Activated CD8-positive, alpha-beta memory T cell treated with anti-CD3 and anti-CD28 coated beads, Interleukin-2, amount 50 U/mL, for 1 hour (primary cell): ENCODE data around the gene BGN.

Experiments
- DNase-seq: peaks from one replicate; pipeline ENCODE4 v3.0.0-alpha.2; 2020; ENCODE audit errors: extremely low read depth

Gene BGN

GRCh38 chrX:153494541-153495361 lies at the start of gene BGN:
BGN (plus strand) TSS chrX:153494980; CDS start chrX:153504632, 9,652 bp downstream.
- no peak for DNase-seq

DNA sequence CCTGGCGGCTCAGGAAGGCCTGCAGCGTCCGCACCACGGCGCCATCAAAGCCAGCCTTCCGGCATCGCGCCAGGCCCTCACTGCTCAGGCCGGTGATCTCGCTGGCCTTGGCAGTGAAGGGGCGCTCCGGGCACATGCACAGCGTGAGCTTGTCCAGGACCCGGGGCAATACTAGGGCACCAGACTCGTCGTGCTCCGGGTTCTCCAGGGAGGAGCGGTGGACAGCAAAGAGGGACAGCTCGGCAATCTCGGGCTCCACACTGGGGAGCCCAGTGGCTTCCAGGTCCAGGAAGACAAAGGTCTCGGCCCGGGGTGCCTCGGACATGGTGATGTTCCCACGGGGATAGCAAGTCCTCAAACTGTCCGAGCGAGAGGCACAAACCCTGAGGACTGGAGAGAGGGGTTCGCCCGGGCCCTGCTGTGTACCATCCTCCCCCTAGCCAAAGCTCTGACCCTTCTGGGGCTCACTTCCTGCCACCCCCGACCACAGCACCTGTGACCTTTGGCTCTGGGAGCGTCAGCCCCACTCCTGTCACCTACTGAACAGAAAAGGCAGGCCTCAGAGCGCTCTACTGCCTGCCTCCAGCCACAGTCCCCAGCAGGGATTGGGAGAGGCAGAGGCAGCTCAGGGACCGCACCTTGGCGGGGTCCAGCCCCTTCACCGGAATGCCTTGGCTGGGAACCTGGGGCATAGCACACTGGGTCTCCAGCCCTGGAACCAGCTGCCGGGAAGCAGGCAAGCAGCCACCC lies 49.5 kb upstream of the BGN start:
- no peak for DNase-seq

DNA sequence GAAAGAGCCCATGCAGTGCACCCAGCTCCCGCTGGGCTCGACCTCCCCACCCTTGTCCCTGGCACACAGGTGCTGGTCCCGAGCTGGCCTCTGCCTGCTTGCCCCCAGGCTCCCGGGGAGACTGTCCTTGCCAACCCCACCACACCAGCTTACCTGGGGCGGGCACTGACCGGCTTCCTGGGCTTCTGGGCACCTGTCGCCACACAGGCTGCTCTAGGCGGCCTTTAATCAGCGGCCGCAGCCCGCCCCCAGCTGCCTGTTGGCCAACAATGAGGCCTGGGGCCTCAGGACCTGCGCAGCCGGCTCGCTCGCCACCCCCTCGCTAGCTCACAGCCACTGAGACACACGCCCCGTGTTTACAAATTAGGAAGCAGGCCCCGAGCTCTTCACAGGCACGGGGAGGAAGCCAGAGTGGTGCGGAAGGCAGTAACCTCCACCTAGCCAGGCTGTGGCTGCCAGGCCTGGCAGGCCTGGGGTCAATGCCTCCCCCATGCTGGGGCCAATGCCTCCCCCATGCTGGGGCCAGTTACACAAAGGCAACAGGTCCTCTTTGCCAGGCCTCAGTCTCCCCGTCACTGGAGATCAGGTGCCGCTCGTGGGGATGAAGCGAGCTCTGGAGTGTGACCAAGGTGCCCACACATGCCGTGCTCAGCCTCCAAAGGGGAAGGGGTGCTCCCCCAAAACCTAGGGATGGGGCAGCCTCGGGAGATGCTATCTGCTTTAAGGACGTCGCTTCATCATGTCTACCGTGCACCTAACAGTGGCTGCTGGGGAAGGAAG lies 48.7 kb upstream of the BGN start, which contains the start of gene TREX2:
Gene TREX2 (minus strand): TSS at position 201 of the 780 bp plus-strand sequence. CDS start 626 bp downstream, outside the sequence.
- DNase-seq, result no peak

DNA sequence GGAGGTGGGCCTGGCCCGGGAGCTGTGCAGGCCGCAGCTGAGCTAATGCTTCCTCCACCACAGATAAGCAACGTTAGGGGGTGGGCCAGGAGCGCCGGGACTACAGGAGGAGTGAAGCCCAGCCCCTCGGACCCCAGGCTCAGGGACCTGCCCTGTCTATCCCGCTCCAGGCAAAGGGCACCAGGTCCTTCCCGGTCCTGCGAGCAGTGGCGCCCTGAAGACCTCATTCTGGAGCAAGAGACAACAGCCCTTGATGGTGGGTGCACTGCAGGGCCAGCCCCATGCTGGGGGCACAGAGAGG lies 48.2 kb upstream of the BGN start:
- no peak for DNase-seq

DNA sequence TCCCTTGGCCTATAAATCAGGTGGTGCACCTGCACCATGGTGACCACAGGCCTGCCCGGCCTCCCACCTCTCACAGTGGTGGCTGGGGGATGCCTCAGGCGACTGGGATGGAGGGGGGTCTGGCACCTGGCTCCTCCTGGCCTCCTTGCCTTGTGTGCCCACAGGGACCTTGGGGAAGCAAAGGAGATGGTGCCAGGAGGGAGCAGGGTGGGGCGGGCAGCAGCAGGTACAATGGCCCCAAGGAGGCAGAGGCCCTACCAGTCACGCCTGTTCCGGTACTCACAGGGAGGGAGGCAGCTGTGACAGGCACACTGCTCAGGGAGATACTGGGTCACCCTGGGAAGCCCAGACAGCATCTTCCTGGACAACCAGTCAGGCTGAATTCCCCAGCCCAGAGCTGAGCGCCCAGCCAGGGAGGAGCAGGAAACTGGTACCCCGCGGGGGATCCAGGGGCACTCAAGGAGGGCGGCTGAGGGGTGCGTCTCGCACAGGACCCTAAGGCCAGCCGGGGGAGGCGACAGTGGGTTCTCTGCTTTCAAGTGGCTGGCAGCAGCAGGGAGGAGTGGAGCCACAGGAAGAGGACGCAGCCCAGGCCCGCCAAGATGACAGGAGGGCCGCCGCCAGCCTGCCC lies 47.7 kb upstream of the BGN start:
- DNase-seq, result no peak

- no peak for DNase-seq
Measured at GRCh38 chrX:153447581-153447960, 47.2 kb upstream of the BGN start.

GRCh38 chrX:153448556-153449367 lies 46.0 kb upstream of the BGN start:
- no peak for DNase-seq

- DNase-seq, result no peak
Measured at GRCh38 chrX:153449368-153450113, 45.2 kb upstream of the BGN start.

DNA sequence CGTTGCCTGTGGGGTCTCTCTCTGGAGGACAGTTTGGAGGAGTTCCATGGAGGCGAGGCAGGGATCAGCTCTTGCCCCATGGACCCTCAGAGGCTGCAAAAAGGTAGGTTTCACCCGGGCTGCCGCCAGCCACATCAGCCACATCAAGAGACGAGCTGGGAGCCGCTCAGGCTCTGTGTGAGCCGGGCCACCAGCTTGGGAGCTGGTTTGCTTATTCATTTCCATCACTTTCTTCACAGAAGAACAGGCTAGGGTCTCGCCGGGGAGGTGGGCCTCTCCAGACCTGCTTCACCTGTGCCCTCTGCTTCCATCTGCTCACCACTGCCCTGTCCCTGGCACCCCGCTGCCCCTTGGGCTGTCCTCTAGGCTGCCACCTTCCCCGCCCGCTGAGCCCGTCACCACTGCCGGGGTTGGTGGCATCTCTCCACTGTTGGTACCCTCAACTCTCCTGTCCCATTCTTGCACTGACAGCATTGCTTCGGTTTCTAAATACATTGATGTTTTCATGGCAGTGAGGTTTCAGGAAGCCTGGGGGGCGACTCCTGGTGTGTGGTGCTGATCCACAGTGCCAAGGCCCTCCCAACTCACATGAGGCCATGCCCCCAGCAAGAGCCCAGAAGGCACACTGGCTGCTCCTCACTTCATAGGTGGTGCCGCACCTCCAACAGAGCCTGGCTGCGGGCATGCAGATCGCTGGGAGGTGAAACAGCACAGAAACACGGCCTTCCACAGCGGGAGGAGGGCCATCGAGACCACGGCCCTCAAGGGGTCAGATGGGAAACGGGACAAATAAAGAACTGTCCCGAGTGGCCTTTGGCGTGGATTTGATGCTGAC lies 44.4 kb upstream of the BGN start:
- DNase-seq, result no peak

- no peak for DNase-seq
Measured at GRCh38 chrX:153450949-153451277, 43.9 kb upstream of the BGN start.

DNA sequence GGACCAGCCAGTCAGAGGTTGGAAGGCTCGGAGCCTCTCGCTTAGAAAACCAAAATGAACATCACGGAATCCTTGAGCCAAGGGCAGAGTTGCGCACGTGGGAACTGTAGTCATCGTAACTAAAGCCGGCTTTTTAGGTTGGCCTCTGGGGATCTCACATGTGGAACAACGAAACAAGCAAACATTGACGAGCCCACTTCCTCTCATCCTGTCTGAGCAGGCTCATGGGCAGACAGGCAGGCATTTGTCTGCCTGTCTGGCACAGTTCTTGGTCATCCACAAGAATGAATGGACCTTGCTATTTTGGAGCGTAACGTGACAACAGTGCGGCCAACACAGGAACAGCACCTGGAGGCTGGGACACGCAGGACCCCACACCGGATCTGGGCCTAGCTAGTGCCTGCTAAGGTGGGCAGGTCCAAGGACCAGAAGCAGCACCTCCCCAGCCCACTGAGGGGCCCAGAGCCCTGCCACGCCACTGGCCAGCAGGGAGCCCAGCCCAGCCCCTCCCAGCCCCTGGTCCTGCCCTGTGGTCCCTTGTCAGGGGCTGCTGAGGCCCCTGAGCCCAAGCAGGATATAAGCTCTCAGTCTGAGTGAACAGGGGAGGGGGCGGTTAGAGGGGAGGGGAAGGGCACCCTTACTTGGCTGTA lies 39.8 kb upstream of the BGN start:
- DNase-seq, result no peak

- no peak for DNase-seq
Measured at GRCh38 chrX:153455571-153455970, 39.2 kb upstream of the BGN start.

DNA sequence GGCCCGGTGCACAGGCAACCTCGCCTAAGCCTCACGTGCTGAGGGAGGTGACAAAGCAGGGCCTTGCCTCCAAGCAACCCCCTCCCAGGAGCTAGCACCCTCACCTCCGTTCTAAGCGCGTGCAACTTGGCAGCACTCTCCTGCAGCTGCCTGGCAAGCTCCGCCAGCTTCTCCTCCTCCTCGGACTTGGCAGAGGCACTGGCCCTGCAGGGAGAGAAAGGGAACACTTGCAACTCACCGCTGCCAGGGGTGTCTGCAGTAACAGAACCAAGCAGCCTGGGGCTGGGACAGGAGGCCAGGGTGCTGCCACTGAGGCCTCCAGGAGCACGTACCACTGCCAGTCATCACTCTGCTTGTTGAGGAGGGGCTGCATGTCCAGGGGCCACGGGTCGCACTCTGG lies 38.6 kb upstream of the BGN start:
- DNase-seq, result no peak

DNA sequence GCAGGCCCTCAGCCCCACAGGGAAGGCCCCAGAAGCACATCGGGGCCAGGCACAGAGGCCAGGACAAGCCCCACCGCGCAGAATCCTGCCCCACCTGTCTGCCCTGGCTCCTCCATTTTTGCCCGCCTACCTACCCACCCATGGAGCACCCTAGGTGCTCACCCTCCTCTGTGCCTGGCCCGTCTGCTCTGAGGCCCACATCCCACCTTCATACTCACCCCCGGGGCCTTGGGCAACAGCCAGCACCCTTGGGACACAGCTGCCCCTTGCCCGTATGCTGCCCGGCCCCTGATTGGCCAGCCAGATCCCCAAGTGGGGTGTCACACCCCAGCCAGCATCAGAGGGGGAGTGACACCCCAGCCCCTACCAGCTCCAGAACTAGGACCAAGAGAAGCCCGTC lies 38.1 kb upstream of the BGN start:
- DNase-seq, result no peak

- no peak for DNase-seq
Measured at GRCh38 chrX:153457136-153457825, 37.5 kb upstream of the BGN start.

GRCh38 chrX:153457827-153458466 lies 36.8 kb upstream of the BGN start:
- DNase-seq, result no peak

DNA sequence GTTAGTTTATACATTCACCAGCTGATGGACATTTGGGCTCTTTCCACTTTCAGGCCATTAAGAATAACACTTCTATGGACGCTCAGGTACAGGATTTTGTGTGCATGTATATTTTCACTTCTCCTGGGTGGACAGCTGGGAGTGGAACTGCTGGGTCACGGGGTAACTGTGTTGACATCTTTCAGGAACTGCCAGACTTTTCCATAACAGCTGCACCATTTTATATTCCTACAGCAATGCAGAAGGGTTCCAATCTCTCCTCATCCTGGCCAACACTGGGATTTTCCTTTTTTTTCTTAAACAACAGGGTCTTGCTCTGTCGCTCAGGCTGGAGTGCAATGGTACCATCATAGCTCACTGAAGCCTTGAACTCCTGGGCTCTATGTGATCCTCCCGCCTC lies 36.3 kb upstream of the BGN start:
- DNase-seq, result no peak

- no peak for DNase-seq
Measured at GRCh38 chrX:153459986-153460385, 34.8 kb upstream of the BGN start.
